Activated CD8-positive, alpha-beta memory T cell treated with anti-CD3 and anti-CD28 coated beads, Interleukin-2, amount 50 U/mL, for 24 hours (primary cell): Measurements from ENCODE around the gene MMP25.
"Not testable (repeated sequence)": the region's sequence is repeated elsewhere in the genome, so short reads cannot be mapped to it uniquely, and the experiment has no call there.

Experiments used
- DNase-seq: peaks from one replicate; pipeline ENCODE4 v3.0.0-alpha.2; 2020; ENCODE audit errors: extremely low read depth

The MMP25 gene

DNA sequence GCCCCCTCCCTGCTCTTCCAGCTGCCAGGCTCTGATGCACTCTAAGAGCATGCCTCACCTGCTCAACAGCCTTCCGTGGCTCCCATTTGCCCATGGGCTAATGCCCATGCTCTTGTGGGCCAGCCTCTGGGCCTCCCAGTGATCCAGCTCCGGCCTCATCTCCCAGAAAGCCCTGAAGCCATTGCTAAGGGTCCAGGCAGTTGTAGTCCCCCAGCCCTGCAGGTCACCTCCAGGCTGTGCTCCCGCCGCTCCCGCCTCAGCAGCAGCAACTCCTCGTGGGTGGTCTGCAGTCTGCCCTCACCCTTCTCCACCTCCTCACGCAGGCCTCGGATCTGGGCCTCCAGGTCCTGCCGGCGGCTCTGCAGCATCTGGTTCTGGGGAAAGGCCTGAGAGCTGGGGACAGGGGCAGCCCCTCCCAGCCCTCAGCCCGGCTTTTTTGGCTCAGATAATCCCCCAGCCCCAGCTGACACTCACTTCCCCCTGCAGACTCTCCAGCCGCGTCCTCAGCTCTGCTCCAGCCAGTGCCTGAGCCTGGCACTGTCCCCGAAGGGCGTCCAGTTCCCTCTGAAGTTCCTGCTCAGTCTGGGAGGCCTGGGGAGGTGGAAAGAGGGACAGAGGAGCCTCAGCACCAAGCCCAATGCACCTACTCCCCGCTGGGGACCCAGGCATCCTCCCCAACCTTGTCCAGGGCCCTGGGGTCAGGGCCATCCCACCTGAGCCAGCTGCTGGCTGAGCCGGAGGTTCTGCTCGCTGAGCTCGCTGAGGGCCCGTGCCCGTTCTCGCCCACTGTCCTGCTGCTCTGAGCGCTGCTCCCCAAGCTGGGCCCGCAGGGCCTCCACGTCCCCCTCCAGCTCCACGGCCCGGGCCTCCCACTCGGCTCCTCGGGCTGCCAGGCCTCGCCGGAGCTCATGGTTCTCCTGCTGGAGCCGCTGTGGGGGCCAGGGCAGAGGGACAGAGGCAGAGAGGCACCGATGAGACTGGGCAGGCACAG lies 15.8 kb upstream of the MMP25 start:
- no peak for DNase-seq

DNA sequence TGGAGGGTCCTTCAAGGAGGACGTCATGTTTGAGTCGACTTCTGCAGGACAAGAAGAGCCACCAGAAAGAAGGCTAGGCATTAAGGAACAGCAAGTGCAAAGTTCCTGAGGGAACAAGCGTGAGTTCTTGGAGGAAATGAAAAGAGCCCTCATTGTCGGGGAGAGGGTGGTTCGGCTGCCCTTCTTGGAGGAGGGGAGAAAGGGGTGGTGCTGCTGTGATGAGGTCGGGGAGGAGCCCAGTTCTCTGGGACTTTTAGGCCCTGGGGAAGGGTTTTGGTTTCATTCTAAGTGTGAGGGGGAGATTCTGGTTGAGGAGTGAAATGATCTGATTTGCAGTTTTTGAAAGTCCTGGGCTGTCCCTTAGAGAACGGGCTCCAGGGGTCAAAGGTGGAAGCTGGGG lies 13.7 kb upstream of the MMP25 start:
- DNase-seq = no peak

DNA sequence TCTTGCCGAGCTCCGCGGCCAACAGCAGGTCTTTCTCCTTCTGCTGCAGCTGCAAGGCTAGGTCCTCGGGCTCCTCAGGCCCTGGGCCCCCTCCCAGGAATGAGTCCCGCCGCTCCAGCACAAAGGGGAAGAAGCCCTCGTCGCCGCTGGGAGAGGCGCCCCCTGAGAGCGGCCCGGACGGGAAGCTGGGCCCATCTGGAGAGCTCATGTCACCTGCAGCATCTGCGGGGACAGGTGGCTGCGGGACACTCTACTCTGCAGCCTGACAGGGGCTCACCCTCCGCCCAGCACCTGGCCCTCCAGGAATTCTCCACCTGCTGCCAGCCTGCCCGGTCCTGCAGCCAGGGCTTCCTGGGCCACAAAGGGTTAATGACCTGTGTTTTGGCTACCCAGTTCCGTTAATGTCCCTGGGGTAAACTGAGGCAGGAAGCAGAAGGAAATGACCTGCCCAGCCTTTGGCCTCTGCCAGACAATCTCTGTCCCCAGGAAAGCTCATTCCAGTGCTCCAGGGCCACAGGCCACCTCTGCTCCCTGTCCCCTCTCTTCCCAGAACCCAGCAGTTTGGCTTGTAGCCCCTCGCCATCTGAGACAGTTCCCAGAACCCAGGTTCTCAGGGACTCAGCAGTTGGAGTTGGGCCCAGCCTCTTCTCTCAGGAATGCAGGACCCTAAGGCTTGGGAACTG lies 10.9 kb upstream of the MMP25 start:
- no peak for DNase-seq

DNA sequence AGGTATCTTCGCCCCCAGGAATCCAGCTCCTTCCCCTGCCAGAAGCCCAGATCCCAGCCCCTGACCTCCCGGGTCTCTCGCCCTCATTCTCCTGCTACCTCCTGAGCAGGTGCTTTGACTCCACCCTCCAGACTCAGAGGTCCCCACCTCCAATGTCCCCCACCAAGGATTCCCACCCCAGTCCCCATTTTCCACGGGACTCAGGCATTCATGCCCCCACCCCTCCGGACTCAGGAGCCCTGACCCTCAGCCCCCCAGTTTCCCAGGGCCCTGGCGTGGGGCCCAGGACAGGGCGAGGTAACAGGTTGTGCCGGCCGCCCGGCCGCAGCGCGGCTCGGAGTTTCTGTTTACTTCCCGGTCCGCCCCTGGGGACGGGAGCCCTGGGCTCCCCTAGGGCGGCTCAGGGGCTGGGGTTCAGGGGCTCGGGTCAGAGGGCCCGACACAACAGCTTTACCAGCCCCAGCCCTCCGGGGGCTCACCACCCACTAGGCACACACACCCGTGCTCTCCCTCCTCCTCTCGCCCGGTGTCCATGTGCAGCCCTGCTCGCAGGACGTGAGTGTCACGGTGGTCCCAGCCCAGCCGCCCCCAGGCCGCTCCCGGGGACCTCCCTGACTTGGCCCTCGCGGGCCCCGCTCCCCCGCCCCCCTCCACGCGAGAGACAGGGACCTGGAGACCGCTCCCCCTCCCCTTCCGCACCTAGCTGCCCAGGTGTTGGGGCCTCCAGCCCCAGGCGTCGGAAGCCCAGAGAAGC lies 10.2 kb upstream of the MMP25 start:
- no peak for DNase-seq

DNA sequence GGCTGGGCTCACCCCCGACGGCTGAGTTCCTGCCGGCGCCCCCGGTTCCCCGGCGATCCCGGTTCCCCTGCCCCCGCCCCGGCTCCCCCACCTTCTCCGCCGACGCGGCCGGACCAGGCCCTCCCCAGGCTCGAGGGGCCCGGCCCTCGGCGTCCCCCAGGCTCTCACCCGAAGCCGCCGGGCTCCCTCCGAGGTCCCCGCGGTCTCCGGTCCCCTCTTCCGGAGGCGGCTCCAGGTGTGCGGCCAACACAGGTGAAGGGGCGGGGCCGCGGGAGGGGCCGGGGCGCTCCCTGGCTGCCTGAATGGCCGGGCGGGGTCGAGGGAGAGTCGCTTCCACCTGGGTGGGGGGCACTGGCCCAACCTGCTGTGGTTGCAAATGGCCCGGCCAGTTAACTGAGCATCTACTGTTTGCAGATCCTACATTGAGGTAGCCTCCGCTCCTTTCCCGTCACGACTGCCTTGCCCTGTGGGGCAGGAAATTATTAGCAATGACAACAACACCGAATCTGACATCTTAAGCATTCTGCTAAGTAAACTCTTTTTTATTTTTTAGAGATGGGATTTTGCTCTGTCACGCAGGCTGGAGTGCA lies 9.5 kb upstream of the MMP25 start, which contains the start of gene BICDL2:
TSS of gene BICDL2 (minus strand) at position 219 of the 590 bp plus-strand sequence. CDS start 1,448 bp downstream, outside the sequence.
- DNase-seq = no peak

DNA sequence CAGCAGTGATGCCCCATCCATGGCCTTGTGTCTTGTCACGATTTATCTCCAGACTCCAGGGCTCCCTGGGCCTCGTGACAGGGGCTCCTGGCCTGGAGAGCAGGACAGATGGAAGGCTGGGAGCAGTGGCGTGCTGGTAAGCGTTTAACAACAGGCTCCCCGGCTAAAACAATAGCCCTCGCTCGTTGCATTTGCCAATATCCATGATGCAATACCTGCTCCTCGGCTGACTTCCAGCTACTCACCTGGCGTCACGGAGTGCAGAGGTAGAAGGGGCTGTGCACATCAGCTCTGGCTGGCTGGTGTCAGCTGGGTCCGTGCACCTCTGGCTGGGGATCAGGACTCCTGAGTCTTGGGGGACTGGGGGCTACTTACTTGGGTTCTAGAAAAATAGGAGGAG lies 8.1 kb upstream of the MMP25 start:
- no peak for DNase-seq

DNA sequence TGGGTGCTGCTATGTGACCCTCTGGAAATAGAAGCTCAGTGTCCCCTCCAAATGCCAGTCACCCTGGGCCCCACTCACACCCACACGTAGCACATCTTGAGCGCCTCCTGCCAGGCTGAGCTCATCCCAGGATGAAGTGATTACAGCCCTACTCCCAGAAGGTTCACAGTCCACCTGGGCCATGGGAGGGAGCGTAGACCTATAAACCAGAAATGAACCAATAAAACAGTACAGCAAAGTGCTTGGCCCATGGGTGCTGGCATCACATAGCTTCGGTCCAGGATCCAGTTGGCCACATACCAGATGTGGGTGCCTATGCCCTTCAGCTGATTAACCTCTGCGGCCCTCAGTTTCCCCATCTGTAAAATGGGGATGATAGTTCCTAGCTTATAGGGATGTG lies 7.5 kb upstream of the MMP25 start:
- no peak for DNase-seq

DNA sequence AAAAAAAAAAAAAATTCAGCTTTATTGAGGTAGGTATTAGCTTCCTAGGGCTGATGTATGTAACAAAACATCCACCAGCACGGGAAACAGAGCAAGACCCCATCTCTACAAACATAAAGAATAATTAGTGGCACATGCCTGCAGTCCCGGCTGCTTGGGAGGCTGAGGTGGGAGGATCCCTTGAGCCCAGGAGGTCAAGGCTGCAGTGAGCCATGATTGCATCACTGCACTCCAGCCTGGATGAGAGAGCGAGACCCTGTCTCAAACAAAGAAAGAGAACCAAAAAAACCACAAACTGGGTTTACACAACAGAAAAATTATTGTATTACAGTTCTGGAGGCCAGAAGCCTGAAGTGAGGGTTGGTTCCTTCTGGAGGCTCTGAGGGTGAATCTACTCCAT lies 4.0 kb upstream of the MMP25 start:
- no peak for DNase-seq

DNA sequence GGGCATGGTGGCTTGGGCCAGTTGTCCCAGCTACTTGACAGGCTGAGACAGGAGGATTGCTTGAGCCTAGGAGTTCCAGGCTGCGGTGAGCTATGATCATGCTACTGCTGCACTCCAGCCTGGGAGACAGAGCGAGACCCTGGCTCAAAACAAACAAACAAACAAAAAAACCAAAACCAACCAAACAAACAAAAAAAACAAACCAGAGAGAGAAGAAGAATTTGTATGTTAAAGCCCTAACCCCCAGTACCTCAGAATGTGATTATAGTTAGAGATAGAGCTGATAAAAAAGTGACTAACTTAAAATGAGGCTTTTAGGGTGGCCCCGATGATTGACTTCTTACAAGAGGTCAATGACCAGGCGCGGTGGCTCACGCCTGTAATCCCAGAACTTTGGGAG lies 1.7 kb upstream of the MMP25 start:
- DNase-seq = no peak

DNA sequence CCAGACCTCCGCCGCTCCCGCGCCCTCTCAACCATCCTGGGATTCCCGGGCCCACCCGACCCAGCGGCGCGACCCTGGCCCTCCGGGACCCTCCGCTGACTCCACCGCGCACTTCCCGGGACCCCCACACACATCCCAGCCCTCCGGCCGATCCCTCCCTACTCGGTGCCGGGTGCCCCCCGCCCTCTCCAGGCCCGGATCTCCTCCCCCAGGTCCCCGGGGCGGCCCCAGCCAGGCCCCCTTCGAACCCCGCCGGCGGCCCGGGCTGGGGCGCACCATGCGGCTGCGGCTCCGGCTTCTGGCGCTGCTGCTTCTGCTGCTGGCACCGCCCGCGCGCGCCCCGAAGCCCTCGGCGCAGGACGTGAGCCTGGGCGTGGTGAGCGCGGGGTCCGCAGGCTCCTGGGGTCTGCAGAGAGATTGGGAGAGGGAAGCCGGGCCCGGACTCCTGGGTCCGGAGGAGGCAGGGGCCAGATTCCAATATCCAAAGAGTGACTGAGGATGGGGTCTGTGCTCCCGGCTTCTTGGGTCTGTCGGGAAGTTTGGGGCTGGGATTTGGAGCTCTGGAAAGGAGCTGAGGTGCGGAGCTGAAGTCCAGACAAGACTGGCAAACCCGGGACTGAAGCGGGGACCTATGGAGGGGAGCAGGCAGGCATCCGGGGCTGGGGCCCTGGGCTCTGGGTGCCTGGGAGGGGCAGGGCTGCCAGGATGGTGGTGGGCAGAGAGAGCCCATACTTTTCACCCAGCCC lies 453 bp downstream of the MMP25 start:
- no peak for DNase-seq

DNA sequence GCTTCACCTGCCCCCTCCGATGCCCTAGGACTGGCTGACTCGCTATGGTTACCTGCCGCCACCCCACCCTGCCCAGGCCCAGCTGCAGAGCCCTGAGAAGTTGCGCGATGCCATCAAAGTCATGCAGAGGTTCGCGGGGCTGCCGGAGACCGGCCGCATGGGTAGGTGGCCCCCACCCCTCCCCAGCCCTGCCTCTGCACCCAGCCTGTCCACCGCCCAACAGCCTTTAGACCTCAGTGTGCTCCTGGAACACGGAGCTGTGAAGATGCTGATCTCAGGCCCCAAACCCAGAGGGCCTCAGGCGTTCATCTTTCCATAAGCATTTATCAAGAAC lies 993 bp downstream of the MMP25 start:
- no peak for DNase-seq

DNA sequence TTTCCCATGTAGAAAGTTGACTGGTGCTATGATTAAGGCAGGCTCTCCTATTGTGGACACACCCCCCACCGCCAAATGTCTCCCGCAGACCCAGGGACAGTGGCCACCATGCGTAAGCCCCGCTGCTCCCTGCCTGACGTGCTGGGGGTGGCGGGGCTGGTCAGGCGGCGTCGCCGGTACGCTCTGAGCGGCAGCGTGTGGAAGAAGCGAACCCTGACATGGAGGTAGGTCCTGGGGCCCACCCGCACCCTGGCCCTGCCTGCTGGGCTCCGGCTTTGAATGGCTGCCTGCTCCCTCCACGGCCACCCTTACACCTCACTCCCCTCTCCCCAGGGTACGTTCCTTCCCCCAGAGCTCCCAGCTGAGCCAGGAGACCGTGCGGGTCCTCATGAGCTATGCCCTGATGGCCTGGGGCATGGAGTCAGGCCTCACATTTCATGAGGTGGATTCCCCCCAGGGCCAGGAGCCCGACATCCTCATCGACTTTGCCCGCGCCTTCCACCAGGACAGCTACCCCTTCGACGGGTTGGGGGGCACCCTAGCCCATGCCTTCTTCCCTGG lies 3.6 kb downstream of the MMP25 start:
- DNase-seq = no peak

DNA sequence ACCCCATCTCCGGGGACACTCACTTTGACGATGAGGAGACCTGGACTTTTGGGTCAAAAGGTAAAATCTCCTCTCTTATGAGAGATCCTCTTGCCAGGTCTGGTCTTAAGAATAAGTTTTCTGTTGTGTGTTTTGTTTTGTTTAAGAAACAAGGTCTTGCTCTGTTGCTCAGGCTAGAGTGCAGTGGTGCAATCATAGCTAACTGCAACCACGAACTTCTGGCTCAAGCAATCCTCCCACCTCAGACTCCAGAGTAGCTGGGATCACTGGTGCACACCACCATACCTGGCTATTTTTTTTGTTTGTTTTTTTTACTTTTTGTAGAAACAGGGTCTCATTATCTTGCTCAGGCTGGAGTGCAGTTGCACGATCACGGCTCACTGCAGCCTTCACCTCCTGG lies 4.1 kb downstream of the MMP25 start:
- no peak for DNase-seq

DNA sequence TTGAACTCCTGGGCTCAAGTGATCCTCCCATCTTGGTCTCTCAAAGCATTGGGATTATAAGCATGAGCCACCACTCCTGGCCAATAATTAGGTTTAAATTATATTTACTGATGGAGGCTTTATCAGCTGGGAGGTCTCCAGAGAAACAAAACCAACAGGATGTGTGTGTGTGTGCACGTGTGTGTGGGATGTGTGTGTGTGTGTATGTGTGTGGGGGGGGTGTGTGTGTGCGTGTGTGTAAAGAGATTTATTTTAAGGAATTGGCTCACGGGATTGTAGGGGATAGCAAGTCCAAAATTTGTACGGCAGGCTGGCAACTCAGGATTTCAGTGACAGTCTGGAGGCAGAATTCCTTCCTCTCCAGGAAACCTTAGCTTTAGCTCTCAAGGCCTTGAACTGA lies 4.6 kb downstream of the MMP25 start:
- no peak for DNase-seq

DNA sequence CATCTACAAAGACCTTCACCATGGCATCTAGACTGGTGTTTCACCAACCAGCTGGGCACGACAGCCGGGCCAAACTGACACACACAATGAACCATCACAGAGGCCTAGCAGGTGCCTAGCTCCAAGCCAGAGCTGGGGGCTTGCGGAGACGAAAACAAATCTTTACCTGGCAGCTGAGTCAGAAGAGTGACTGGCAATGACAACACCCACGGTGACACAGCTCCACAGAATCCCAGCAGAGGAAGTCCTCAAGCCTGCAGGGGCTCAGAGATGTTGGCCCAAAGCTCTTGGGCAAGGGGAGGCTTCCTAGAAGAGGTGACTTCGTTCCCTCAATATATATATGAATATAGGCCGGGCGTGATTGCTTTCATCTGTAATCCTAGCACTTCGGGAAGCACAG lies 5.1 kb downstream of the MMP25 start:
- DNase-seq = no peak

DNA sequence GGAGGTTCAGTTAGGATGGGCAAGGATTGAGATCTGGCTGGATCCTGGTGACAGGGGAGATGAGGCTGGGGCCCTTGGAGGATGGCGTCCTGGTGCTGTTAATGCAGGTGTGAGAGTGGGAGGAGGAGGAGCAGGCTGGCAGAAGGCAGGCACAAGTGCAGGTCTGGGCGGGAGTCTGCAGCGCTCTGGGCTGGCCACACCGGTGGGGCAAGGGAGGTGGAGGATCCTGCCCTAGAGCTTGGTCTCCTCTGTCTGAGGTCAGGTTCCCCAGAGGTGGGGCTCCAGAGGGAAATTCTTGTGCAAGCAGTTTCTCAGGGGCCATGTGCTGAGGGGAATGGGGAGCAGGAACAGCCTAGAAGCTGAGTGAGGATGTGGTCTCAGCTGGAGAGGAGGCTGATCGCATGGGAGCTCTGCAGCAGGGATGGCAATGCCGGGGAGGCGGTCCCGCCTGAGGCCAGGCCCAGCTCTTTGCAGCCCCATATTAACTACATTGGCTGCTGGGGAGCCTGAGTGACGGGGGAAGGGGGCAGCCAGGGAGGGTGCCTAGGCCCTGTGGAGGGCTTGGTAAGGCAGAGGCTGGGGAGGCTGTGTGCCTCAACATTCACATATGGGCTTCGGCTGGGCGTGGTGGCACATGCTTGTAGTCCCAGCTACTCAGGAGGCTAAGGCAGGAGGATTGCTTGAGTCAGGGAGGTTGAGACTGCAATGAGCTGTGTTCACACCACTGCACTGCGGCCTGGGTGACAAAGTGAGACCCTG lies 6.4 kb downstream of the MMP25 start:
- DNase-seq = not testable (repeated sequence)

DNA sequence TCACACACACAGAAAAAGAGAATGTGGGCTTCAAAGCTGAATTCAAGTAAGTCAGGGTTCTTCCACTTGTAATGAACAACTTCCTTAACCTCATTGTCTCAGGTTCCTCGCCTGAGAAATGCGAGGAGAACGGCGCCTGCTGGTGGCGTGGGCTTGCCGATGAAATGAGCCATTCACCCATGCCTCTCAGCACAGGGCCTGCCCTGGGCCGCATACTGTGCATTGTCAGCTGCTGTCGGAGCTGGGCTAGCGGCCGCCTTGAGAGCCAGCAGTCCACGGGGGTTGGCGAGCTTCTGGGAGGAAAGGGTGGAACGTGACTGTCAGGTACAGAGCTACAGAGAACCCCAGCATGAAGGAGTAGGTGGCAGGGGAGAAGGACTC lies 7.0 kb downstream of the MMP25 start:
- not testable (repeated sequence) for DNase-seq

DNA sequence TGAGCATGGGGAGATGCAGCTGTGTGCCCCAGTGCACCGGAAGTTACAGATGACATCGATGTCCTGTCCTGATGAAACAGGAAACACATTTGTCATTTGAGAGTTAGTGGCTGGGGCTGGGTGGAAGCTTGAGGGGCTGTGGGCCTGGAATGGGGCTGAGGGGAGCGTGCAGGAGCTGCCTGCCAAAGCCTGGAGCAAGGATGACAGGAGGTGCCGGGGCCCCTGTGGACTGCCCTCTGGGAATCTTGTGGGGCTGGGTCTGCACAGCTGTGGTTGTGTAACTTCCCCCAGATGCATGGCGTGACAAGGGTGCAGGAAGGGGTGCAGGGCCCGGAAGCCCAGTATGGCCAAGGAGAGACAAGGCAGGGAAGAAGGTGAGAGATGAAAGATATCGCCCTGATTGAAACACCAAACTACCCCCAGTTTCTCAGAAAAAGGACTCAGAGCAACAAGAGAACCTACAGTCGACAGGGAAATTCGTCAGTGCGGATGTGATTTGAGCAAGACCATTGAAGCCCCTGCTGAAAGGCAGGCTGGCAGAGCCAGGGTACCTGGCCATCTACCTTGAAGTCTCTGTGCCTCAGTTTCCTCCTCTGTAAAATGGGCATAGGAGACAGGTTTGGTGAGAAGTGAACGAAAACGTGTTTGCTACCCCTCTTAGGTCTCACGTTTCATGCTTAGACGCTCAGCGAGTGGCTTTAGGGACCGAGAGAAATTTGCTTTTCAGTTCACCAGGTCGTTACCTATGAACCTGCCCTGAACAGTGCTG lies 8.8 kb downstream of the MMP25 start:
- DNase-seq = no peak

DNA sequence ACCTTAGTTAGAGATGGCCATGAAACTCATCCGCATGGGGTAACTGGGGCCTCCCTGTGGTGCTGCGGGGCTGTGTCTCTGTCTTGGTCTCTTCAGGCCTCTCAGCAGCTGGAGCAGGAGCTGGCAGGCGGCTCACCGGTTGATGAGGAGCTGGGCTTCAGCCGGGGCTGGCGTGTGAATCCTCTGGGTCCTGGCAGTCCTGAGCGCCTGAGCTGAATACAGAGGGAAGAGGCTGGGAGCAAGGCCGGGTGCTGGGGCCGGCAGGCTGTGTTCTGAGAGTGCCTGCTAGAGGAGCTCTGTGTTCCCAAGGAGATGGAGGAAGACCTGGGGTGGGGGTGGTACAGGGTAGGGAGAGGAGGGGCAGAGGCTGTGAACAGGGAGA lies 9.4 kb downstream of the MMP25 start:
- not testable (repeated sequence) for DNase-seq
